ENCODE measurements around the gene FAM222B. TPM values are rescaled to one million over a fixed set of nuclear protein-coding genes. Genes with fewer than 3 reads are reported as not detected.

Gene FAM222B
- total and polyA plus RNA-seq, 11 donors: 9.2 to 33.2 (median 16.7) TPM

DNA sequence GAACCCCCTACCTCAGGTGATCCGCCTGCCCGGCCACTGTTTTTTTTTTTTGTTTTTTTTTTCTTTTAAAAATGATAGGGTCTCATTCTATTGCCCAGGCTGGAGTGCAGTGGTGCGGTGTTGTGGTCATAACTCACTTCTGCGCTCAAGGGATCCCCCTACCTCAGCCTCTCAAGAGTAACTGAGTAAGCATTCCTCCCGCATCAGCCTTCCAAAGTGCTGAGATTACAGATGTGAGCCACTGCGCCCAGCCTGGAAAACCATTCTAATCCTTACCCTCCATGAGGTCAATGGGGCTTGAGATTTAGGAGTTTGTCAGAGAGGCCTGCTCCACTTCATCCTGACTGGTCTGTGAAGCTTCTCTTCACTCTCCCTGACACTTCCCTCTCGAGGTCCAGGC is 24.7 kb upstream of the FAM222B start:
- 78 to 85% (median 82%) methylated on average over 7 of the region's 7 CpGs for WGBS, 4 donors
- Histone ChIP-seq H3K4me3 (no peak overlapping the region), H3K27me3 (no peaks in the 10 kb centered on the region), H3K4me1 (no peaks in the 10 kb centered on the region), H3K27ac (no peak overlapping the region), H3K36me3 (no peaks in the 10 kb centered on the region), H3K9me3 (no peaks in the 10 kb centered on the region)
- no peak for TF ChIP-seq POLR2A (IDR thresholded peaks at IDR 0.05)
- TF ChIP-seq, protein P1, sequence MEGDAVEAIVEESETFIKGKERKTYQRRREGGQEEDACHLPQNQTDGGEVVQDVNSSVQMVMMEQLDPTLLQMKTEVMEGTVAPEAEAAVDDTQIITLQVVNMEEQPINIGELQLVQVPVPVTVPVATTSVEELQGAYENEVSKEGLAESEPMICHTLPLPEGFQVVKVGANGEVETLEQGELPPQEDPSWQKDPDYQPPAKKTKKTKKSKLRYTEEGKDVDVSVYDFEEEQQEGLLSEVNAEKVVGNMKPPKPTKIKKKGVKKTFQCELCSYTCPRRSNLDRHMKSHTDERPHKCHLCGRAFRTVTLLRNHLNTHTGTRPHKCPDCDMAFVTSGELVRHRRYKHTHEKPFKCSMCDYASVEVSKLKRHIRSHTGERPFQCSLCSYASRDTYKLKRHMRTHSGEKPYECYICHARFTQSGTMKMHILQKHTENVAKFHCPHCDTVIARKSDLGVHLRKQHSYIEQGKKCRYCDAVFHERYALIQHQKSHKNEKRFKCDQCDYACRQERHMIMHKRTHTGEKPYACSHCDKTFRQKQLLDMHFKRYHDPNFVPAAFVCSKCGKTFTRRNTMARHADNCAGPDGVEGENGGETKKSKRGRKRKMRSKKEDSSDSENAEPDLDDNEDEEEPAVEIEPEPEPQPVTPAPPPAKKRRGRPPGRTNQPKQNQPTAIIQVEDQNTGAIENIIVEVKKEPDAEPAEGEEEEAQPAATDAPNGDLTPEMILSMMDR (IDR thresholded peaks at IDR 0.05): no peak
- intact Hi-C loops (cut with DNase I): loop anchor here in 1 of 10 donors (10.0 kb wide), 1 partner anchor 102 kb away; no protein-coding TSS in a partner anchor
- ATAC-seq: no peak
- DNase-seq: no peak

DNA sequence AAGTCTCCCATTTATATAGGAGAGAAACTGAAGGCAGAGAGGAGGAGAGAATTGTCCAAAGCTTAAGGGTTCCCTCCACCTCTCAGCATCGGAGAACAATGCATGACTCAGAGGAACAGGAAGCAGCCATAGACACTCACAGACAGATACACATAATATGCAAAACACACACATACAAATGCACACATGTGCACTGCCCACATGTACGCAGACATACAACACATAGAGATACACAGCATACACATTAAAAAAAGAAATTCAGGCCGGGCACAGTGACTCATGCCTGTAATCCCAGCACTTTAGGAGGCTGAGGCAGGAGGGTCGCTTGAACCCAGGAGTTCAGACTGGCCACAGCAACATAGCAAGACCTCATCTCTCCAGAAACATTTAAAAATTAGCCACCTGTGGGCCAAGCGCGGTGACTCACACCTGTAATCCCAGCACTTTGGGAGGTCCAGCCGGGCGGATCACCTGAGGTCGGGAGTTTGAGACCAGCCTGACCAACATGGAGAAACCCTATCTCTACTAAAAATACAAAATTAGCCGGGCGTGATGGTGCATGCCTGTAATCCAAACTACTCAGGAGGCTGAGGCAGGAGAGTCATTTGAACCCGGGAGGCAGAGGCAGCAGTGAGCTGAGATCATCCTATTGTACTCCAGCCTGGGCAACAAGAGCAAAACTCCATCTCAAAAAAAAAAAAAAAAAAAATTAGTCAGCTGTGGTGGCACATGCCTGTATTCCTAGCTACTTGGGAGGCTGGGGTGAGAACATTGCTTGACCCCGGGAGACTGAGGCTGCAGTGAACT is 23.6 kb upstream of the FAM222B start:
- Histone ChIP-seq H3K4me3 (no peak overlapping the region), H3K27me3 (no peaks in the 10 kb centered on the region), H3K9me3 (no peaks in the 10 kb centered on the region), H3K36me3 (peaks cover 0 to 6% (median 2%) of the 10 kb centered on the region in 9 donors), H3K4me1 (no peaks in the 10 kb centered on the region), H3K27ac (no peak overlapping the region)
- peak in 1 of 5 donors; percentile 7 for DNase-seq
- TF ChIP-seq POLR2A (IDR thresholded peaks at IDR 0.05): no peak
- TF ChIP-seq, protein P1 (IDR thresholded peaks at IDR 0.05): no peak
- intact Hi-C loops (cut with DNase I): loop anchor here in 1 of 10 donors (10.0 kb wide), 1 partner anchor 101 kb away; no protein-coding TSS in a partner anchor
- no peak for ATAC-seq
- WGBS, 4 donors: 86 to 91% (median 88%) methylated on average over 13 of the region's 13 CpGs

DNA sequence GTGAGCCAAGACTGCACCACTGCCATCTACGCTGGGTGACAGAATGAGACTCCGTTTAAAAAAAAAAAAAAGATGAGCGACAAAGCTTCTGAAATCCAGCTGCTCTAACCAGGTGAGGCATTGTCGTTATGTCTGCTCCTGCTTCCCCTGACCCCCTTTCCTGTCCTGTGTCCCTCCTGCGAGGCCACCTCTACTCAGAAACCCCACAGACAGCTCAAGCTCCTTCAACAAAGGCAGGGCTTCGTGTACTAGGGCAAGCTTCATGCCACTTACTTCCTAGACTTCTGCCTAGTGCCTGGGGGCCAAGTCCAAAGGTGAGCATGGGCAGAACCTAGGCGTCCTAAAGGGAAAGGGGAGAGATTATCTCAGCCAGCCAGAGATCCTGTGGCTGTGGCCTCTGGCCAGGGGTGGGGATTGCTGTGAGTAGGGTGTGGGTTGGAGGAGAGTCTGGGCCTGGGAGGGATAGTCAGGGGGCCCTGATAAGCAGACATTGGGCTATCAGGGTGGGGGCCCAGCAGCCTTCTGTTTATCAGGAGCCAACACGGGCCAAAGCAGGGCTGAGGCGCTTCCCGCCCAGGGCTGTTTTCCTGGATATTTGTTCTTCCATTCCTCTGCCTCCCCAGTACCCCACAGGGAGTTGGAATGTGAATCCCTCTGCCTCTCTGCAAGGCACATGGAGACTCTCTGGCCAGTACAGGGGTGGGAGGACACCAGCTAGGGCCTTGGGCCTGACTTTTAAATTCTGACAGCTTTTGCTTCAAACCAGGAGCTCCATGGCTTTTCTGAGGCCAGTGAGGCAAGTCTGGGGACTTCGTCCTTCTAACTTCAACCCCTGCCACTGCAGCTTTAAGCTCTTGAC is 22.6 kb upstream of the FAM222B start:
- 73 to 82% (median 76%) methylated on average over 11 of the region's 11 CpGs for whole genome bisulfite sequencing, 4 donors
- no peak for TF ChIP-seq POLR2A (IDR thresholded peaks at IDR 0.05)
- Histone ChIP-seq H3K4me1 (no peaks in the 10 kb centered on the region), H3K27ac (no peak overlapping the region), H3K36me3 (peaks cover 0 to 15% (median 9%) of the 10 kb centered on the region in 9 donors), H3K4me3 (no peak overlapping the region), H3K9me3 (no peaks in the 10 kb centered on the region), H3K27me3 (no peaks in the 10 kb centered on the region)
- peak in 3 of 4 donors; percentile 36 to 73 (median 52) for ATAC-seq
- intact Hi-C loops (cut with DNase I): loop anchor here in 1 of 10 donors (10.0 kb wide), 1 partner anchor 100 kb away; no protein-coding TSS in a partner anchor
- peak in 1 of 5 donors; percentile 37 for DNase-seq

DNA sequence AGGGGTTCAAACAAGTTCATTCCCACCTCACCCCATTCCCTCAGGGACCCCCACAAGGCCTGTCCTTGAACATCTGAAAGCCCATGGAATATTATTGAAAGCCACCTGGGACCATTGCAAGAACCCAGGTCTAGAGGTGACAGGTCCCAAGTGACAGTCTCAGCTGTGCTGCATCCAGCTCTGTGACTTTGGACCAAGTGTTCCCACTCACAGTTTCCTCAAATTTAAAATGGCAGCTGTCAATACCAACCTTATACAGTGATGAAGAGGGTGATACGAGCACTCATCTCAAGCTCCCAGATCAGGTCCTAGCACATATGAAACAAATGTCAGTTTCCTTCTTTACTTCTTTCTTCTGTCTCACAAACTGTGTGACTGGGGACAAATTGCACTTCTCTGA is 21.4 kb upstream of the FAM222B start:
- DNase-seq (peak in 1 of 5 donors; percentile 5), ATAC-seq (no peak)
- Histone ChIP-seq H3K9me3 (no peaks in the 10 kb centered on the region), H3K27me3 (no peaks in the 10 kb centered on the region), H3K4me1 (no peaks in the 10 kb centered on the region), H3K4me3 (no peak overlapping the region), H3K36me3 (peaks cover 0 to 28% (median 22%) of the 10 kb centered on the region in 9 donors), H3K27ac (no peak overlapping the region)
- intact Hi-C loops (cut with DNase I): loop anchor here in 1 of 10 donors (10.0 kb wide), 1 partner anchor 99 kb away; no protein-coding TSS in a partner anchor
- WGBS, 4 donors: 92 to 100% (median 97%) methylated on average over 1 of the region's 1 CpG
- TF ChIP-seq, protein P1 (IDR thresholded peaks at IDR 0.05): no peak
- TF ChIP-seq POLR2A (IDR thresholded peaks at IDR 0.05): no peak

Measured in heart left ventricle (tissue), 16 donors.